HG02938 (cell line): ENCODE data around the gene CLHC1.
A peak's percentile ranks its signal among the peaks of the same experiment; 100 is the strongest.
"Not testable (repeated sequence)": the region's sequence is repeated elsewhere in the genome, so short reads cannot be mapped to it uniquely, and the experiment has no call there.

Experiments used
- ATAC-seq: cut with Tn5 transposase; IDR thresholded peaks from one replicate; pipeline ENCODE4 v1.9.1; 2021; ENCODE audit warnings: mild to moderate bottlenecking, moderate library complexity; ENCODE audit not compliant: unreplicated experiment

Gene CLHC1

DNA sequence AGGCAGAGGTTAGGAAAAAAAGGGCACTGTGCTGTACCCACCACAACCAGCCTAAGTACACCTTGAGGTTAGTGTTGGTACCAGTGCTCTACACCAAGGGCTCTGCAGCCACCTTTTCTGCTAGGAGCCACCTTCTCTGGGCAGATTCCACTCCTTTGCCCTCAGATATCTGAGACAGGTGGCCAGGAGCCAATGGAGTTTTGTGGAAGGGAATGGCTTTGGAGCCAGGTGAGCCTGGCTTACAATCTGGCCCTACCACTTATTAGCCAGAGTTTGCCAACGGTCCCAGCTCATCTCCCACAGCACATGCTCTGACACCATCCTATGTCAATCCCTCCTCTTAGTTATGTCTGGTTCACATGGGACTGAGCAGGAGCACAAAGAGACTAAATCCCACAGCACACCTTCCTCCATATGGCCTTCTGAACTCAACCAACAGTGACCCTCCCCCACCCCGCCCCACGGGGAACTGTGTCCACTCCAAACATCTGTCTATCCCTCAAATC, 77.5 kb downstream of the CLHC1 start:
- ATAC-seq, result no peak

GRCh38 chr2:55153584-55154299, 78.4 kb downstream of the CLHC1 start:
- no peak for ATAC-seq

DNA sequence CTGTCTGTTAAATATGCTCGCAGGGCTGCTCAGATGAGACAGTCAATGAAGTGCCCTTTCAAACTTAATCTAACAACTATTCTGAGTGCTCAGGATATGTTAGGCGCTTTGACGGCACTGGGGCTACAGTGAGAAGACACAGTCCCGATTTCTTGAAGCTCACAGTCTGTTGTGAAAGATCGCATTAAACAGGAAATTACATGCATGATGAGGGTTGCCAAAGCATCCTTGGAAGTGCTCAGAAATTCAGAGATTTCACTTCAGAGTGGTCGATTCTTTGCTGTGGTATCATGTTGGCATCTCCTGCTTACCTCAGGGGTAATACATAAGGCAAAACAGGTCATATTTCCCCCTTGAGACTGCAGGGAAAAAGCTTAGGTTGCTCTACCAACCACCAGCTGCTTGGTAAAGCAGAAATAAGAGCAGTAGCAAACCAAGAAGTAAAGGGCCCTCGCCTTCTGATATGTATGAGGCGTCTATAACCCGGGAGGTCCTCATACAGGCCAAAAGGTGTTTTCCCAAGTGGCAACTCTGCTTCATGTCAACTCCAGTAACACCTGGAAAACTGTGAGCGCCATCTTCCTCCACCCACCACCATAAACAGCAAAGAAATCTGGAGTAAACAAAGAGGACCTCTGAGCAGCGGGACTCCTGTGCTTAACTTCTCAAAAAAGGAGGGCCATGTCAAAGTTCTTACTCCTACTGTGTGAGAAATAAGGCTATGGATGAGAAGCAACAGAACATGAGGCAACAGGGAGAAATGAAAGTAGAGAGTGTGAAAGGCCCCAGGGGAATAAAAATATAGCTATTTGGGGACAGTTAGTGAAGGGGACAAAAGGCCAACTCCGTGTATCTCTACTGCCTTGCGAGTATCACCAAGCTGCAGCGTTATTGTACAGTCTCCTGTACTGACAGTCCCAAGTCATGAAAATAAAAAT, 79.3 kb downstream of the CLHC1 start:
- ATAC-seq, result no peak

DNA sequence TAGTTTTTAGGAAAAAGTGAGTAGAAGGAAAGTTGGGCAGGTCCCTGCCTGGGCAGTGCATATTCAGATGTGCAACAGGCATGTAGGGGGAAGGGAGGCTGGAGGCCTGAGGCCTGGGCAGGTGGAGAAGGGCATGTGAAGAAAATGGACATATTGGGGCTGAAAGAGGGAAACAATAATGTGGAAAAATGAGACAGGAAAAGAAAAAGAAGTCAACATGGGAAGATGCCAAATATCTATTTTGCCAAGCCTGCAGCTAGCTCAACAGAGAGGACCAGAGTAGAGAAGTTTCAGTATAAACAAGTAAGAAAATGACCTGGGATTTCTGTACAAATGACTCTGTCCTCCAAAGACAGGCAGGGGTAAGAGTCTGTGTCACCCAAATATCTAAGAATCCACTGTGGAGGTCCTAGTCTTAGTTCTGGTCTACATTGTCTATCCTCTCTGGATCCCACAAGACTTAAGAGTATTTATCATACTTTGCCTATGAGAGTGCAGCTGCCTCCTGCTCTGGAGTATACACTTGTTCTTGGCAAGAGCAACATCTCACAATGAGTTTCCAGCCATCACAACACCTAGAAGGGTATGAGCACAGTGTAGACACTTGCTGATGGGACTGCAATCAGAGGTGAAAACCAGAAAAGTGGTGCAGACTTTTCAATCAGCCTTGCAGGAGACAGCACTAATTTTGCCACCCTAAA, 80.2 kb downstream of the CLHC1 start:
- no peak for ATAC-seq

- peak; percentile 66 for ATAC-seq
Observed at GRCh38 chr2:55150834-55151233, 81.3 kb downstream of the CLHC1 start.

GRCh38 chr2:55148269-55148668, 83.8 kb downstream of the CLHC1 start:
- ATAC-seq, result no peak

- ATAC-seq, result no peak
Observed at GRCh38 chr2:55147531-55147930, 84.6 kb downstream of the CLHC1 start.

DNA sequence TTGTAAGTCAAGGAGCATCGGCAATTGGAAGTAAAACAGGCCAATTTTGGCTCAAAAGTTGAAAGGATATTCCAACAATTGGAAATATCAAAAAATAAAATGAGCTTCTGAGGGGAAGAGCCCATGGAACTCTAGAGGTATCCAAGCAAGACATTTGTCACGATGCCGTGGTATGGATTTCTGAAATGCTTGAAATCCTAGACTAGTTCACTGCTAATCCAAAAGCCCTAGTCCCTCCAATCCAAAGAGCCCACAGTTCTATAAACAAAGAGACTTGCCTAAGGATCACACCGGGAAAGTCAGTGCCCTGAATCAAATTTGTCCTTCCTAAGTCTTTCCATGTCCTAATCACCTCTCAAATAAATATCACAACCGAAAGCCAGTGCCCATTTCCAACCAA, 85.1 kb downstream of the CLHC1 start:
- ATAC-seq, result no peak

GRCh38 chr2:55146263-55146662, 85.8 kb downstream of the CLHC1 start:
- ATAC-seq, result no peak

GRCh38 chr2:55144922-55145820, 86.9 kb downstream of the CLHC1 start:
- ATAC-seq, result no peak

- ATAC-seq, result not testable (repeated sequence)
Observed at GRCh38 chr2:55143706-55144105, 88.4 kb downstream of the CLHC1 start.

DNA sequence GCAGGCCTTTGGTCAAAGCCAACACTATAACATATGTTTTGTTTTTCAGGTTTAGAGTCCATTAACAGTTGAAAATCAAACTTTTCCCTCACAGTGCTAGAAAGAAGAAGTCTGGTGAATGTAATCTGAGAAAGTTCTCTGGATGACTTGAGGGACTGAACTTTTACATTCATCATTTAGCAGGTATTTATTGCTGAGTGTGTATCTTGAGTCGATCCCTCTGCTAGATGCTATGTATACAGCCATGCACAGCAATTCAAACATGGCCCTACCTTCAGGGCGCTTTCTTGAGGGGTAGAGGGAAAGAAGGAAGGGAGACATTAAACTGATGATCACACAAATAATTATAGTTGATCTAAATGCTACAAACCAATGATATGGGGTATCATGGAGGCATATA, 89.6 kb downstream of the CLHC1 start:
- no peak for ATAC-seq

- ATAC-seq, result no peak
Observed at GRCh38 chr2:55141572-55142413, 90.3 kb downstream of the CLHC1 start.

GRCh38 chr2:55140316-55141219, 91.5 kb downstream of the CLHC1 start:
- ATAC-seq, result no peak

GRCh38 chr2:55139305-55139704, 92.8 kb downstream of the CLHC1 start:
- no peak for ATAC-seq

- ATAC-seq, result no peak
Observed at GRCh38 chr2:55138882-55139229, 93.2 kb downstream of the CLHC1 start.

DNA sequence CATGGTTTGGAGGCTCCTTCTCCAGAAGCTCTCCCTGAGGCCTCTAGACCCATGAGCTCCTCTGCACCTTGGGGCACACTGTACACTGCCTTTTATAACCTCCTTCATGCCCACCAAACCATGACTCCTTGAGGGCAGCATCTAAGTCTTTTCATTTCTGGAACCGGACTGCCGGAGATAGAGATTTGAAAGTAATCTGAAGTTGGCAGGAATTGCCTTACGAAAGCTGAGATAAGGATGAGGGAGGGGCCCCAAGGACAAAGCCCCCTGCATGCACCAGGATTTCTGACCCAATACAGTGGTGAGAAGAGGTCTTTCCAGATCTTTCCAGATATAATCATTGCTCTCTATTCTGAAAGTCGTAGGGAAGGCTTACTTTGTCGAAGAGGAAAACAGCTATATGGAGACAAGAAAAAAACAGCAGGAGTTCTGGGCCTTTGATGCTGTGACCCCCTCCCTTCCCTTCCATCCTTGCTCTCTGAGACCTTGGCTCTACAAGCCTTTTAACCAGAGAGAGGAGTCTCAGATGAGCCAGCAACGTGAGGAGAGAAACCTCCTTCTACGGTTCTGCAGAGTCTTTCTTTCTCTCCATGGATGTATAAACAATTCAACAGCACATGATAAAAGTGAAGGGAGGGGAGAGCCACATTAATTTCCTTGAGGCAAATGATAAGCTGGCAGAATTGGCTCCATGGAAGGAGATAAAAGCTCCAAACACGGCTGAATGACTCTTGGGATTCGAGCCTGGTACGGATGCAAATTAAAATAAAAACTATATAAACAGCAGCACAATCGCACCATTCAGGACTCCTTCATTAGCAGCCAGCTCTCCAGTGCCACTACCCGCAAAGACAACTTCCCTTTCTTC, 93.8 kb downstream of the CLHC1 start:
- no peak for ATAC-seq
